NCI-H2196 treated with DMSO at 0.1 percent for 48 hours (cell line): ENCODE results near the gene SCN1B.
"Not testable (repeated sequence)": the region's sequence is repeated elsewhere in the genome, so short reads cannot be mapped to it uniquely, and the experiment has no call there.

Source experiments
- DNase-seq: peaks from one replicate; lab custom pipeline; 2025; ENCODE audit not compliant: unreplicated experiment; lab: John Stamatoyannopoulos, UW

The SCN1B gene

DNA sequence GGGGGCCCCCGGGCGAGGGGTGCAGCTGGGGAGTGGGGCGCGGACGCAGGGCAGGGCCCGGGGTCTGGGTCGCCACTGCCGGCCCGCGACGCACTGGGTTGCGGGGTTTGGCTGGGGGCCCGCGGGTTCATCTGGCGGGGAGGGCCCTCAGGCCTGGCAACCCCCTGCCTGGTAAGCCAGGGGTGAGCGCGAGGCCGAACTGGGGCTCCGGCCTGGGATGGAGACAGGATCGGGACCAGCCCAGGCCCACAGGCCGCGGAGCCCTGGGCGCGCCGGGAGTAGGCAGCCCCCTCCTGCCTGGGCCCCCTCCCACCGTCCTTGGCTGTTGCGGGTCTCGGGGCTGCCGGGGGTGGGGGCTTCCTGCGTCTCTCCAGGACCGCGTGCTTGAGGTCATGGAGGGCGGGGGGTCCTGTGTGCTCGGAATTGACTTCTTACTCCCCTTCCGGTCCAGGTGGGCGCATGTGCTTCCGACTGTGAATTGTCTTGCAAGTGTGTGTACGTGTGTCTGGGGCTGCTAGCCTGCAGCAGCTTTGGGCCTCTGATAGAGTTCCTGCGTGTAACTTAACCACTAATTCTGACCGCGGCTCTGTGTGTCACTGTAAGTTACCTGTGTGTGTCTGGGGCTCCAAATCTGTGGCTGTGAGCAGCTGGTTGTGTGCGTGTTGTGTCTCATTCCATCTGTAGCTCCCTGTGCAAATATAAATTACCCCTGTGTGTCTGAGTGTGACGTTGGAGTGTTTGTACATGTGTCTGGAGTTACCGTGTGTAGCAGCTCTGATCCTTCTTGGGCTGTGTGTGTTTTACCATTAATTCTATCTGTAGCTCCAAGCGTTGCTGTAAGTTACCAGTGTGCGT lies 29.4 kb upstream of the SCN1B start:
- DNase-seq = no peak

DNA sequence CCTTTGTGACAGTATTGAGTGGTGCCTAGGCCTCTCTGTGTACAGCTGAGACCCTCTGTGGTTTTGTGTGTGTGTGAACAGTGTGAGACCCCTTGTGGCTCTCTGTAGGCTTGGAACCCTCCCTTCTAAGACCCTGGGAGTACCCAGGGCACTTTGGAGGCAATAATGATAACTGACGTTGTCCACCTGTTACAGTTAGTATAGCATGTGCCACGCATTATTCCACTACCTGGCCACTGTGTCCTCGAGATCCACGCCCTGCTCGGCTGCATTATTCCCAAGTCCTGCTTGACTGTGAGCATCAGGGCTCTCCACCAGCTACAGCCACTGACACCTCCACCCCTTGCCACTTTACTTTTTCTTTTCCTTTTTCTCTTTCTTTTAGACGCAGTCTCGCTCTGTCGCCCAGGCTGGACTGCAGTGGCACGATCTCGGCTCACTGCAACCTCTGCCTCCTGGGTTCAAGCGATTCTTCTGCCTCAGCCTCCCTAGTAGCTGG lies 28.2 kb upstream of the SCN1B start:
- DNase-seq = no peak

DNA sequence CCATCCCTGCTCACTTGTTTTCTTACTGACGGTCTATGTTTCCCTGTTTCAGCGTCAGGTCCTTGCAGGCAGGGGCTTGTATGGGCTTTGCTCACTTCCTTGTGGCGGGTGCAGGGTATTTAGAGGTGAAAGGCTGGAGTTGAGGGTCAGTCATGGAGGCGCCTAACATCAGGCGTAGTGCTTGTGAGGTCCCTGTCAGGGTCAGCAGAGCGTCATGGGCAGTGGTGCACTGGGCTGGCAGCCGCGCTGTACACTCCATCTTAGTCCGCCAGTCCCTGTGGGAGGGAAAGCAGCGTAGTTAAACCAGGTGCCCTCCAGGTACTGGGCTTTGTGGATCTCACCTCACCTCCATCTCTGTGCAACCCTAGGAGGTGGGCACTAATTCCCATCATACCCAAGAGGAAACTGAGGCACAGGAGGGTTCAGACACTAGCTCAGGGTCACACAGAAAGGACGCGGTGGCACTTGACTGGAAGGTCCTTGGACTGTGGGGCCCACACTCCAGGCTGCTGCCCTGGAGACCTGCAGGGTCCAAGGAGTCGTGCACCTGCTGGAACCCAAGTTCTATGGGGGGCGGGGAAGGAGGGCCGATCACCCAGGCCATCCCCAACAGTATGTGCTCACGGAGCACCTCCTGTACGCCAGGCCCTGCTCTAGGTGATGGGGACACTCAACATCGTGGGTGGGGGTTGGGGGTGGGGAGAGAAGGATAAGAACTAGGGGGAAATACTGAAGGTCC lies 25.6 kb upstream of the SCN1B start:
- DNase-seq = no peak

DNA sequence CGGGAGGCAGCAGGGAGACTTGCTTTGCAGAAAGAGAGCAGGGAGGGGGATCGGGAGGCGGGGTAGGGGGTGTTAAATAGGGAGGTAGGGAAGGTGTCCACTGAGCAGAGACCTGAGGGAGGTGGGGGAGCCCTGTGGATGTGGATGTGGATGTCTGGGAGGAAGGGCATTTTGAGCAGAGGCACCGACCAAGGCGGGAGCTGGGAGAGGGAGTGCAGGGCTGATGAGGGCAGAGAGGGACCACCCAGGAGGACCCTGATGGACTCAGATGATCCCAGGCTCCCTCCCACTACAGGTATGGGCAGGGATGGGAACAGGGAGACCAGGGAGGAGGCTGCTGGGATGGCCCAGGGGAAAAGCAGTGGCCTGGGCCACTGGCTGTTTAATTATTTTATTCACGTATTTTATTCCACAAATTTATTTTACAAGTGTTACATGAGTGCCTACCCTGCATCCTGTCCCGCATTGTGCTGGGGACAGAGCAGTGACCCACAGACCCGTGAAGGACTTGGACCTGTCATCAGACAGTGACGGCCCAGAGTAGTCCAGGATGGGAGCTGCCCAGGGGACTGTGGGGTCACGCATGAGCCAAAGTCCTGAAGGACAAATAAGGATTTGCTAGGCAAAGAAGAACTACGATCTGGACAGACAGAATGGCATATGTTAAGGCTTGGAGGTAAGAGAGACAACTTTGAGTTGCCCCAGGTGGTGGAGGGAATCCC lies 24.9 kb upstream of the SCN1B start:
- no peak for DNase-seq

DNA sequence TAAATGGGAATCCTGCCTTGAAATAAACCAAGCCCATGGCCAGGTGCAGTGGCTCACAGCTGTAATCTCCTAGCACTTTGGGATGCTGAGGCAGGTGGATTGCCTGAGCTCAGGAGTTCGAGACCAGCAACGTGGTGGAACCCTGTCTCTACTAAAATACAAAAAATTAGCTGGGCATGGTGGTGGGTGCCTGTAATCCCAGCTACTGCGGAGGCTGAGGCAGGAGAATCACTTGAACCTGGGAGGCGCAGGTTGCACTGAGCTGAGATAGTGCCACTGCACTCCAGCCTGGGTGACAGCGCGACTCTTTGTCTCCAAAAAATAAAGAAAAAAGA lies 24.3 kb upstream of the SCN1B start:
- DNase-seq = not testable (repeated sequence)

DNA sequence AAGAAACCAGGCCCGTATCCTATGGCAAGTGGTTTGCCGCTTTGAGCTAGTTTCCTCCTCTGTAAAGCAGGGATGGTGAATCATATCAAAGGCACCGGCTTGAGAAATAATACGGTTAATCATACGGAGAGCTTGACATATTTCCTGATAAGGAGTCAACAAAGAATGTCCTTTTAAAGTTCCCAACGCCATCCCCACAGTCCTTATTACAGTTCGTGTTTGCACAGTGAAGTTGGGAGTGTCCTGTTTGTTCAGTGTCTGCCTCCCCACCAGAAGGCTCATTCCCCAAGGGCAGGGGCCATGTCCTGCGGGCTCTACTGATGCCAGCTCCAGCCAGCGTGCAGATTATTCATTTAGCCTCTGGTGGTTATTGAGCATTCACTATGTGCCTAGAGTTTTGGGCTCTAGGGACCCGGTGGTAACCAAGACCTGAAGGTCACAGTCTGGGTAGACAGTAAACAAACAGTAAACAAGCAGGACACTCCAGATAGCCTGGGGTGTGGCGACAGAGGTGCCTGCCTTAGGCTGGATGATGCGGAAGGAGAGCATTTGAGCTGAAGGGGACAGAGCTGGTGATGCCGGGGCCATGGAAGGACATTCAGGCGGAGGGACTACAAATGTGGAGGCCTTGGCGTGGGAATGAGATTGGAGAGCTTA lies 23.8 kb upstream of the SCN1B start:
- no peak for DNase-seq

DNA sequence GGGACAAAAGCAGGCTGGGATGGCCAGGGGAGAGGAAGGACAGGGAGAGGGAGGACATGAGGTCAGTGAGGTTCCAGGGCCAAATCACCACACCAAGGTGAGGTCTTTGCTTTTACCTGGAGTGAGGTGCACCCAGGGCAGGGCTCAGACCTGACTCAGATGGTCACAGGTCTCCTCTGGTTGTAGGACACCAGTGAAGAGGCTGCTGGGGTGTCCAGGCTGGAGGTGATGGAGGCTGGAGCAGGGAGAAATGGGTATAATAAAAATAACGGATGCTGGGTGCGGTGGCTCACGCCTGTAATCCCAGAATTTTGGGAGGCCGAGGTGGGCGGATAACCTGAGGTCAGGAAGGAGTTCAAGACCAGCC lies 23.3 kb upstream of the SCN1B start:
- no peak for DNase-seq

DNA sequence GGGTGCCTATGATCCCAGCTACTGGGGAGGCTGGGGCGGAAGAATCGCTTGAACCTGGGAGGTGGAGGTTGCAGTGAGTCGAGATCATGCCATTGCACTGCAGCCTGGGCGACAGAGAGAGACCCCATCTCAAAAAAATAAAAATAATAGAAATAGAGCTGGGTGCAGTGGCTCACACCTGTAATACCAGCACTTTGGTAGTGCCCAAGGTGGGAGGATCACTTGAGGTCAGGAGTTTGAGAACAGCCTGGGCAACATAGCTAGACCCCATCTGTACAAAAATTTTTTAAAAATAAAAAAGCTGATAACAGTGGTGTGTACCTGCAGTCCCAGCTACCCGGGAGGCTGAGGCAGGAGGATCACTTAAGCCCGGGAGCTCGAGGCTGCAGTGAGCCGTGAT lies 22.8 kb upstream of the SCN1B start:
- DNase-seq = not testable (repeated sequence)

DNA sequence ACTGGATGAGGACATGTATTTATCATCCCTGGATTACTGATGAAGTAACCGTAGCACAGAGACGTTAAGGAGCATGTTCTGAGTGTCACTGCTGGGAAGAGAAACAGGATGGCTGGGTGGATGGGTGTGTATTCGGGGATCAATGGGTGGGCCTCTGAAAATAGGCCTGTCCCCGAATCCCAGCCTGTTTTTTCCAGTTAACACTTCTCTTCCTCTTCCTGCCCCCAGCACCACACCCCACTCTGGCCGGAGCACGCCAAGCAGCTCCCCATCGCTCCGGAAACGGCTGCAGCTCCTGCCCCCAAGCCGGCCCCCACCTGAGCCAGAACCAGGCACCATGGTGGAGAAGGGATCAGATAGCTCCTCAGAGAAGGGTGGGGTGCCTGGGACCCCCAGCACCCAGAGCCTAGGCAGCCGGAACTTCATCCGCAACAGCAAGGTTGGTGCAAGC lies 21.4 kb upstream of the SCN1B start:
- DNase-seq = no peak

DNA sequence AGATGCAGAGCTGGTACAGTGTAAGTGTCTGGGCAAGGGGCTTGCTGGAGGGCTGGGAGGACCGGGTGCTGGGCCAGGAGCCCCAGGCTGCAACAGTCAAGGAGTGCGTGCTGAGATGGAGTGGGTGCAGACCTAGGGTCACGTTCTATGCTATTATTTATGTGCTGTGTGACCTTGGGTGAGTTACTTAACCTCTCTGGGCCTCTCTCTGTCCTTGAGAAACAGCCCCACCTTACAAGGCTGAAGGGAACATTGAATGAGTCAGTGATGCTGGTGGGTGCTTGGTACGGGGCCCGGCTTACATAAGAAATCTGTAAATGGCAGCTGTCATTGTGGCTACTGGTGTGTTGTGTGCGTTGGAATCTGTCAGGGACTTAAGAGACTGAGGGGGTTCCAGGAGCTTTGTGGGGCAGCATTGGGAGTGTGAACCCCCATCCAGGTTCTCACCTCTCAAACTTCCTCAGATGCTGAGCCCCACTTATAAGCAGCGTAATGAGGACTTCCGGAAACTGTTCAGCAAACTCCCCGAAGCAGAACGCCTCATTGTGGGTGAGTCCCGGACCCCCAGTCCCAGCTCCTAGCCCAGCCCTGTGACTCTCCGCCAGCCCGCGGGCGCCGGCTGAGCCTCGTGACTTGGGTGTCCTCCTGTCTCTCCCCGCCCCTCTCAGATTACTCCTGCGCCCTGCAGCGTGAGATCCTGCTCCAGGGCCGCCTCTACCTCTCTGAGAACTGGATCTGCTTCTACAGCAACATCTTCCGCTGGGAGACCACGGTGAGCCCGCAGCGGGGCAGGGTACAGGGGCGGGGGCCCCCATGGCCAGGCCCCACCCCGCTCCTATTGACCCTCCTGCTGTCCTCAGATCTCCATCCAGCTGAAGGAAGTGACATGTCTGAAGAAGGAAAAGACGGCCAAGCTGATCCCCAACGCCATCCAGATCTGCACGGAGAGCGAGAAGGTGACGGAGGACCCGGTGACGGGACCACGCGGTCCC lies 20.6 kb upstream of the SCN1B start:
- no peak for DNase-seq

DNA sequence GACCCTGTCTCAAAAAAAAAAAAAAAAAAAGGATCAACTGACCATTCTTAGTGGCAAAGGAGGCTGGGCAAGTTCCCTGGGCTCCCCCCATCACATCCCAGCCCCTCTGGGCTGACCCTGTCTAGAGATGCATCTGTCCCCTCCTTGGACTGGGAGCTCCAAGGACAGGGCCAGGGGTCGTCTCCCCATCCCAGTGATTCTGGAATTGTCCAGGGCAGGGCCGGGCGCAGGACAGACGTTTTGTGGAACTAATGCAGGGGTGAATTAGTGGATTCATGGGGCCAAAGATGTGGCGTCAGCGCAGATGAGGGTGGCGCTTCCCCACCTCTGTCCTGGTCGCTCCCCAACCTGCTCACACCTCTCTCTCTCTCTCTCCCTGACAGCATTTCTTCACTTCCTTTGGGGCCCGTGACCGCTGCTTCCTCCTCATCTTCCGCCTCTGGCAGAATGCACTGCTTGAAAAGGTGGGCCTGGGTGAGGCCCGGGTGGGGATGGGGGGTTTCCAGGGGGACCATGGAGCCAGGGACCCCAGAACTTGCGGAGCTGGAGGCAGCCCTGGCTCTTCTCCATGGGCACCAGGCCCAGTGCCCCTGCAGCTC lies 19.1 kb upstream of the SCN1B start:
- no peak for DNase-seq

DNA sequence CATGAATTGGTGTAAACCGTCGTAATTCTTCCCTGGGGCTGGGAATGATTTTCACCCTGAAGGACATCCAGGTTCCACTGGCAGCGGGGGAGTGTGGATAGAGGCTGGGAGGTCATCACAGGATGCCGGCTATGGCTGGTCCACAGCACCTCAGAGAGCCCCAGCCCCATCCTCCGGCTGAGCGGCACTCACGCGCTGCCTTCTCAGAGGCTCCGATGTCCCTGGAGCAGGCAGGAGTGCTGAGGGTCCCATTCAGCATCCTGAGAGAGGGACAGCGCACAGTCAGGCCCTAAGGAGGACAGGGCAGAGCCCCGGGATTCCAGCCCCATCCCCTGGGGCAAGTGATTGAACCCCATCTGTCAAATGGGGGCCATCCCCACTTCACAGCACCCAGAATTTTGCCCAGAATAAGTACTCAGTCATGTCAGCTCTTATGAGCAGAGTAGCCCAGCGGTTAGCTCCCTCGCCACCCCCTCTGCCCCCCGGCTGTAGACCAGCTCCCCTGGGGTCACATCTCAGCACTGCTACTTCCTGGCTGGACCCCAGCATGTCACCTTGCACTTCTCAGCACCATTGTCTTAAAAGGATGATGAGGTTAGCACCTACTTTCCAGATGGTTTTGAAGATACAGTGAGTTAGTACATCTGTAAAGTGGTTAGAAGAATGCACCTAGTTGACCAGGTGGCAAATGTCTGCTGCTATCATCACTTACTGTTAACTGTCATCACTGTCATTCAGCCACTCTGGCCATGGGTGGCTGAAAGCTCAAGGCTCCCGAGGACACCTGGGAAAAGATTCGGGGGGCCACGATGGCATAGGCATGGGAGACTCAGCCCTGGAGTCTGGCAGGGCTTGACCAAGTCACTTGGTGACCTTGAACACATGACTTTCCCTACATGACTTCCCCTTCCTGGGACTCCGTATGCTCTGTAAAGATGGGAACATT lies 18.3 kb upstream of the SCN1B start:
- no peak for DNase-seq

DNA sequence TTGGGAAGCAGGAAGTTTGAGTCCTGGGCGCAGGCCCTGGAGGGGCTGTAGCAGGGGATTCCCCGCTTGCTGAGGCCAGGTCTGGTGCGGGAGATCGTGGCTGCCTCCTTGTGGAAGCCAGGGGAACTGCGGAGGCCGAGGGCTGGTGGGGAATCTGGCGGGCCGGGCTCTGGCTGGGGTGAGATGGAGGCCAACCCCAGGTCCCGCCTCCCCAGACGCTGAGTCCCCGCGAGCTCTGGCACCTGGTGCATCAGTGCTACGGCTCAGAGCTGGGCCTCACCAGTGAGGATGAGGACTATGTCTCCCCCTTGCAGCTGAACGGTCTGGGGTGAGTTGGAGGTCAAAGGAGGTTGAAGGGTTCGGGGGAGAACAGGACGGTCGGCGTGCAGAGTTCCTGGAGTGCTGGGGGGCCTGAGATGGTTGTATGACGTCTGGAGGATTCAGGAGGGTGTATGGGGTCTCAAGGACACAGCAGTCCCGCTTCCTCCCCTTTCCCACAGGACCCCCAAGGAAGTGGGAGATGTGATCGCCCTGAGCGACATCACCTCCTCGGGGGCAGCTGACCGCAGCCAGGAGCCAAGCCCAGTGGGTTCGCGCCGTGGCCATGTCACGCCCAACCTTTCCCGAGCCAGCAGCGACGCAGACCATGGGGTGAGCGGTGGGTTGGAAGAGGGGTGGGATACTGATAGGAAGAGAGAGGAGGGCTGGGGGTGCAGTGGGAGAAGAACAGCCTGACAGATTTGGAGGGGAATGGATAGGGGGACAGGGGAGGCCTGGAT lies 17.0 kb upstream of the SCN1B start:
- DNase-seq = peak; percentile 40

DNA sequence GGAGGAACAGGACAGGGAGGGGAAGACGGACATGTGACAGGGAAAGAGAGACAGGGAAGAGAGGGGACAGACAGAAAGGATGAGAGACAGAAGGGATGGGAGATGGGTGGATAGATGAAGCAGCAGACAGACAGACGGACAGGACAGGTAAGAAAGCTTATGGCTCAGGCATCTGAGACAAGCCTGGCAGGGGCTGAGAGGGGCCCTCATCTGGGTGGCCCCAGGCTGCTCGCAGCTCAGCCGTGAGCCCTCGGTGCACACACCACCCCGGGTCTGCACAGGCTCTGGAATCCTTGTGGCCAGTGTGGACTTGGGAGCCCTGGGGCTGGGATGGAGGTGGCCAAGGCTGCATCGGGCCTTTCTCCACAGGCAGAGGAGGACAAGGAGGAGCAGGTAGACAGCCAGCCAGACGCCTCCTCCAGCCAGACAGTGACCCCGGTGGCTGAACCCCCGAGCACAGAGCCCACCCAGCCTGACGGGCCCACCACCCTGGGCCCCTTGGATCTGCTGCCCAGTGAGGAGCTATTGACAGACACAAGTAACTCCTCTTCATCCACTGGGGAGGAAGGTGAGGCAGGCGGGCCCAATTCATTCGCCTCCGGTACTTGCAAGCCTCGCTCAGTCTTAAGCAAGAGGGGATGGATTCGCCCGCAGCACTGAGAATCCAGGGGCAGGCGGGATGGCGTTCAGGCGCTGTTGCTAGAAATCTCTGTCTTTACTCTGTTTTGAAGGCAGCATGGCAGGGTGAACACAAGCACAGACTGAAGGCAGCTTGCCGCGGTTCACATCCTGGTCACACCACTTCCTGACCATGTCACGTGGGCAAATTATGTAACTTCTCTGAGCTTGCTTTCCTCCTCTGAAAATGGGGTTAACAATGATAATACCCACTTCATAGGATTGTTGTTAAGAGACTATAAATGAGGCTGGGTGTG lies 16.2 kb upstream of the SCN1B start:
- no peak for DNase-seq

DNA sequence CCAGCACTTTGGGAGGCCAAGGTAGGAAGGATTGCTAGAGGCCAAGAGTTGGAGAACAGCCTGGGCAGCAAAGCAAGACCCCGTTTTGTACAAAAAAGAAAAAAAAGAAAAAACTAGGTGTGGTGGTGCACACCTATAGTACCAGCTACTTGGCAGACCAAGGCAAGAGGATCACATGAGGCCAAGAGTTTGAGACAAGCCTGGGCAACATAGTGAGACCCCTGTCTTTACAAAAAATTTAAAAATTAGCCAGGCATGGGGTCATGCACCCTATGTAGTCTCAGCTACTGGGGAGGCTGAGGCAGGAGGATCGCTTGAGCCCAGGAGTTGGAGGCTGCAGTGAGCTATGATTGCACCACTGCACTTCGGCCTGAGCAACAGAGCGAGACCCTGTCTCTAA lies 15.5 kb upstream of the SCN1B start:
- not testable (repeated sequence) for DNase-seq

DNA sequence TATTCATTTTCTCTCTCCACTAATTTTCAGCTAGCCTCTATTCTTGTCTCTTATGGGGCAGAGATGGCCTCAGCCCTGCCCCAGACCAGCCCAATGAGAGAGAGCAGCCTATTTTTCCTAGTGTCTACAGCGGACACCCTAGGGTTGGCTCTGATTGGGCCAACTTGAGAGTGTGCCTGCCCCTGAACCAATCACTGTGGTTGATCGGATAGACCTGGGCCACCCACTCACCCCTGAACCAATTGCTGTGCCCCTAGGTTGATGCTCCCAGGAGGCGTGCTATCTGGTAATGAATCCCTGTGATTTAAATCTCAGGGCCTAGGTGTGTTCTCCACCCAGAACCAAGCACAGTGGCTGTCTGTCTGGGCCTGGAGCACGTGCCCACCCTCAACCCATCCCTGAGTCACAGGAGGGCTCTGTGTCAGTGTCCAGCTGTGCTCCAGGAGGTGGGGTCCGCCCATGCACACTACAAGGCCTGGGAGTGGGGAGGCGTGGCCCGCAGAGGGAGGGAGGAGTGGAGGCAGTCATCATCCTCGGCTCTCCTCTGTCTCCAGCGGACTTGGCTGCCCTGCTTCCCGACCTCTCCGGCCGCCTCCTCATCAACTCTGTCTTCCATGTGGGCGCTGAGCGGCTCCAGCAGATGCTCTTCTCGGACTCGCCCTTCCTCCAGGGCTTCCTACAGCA lies 14.9 kb upstream of the SCN1B start:
- no peak for DNase-seq
